HCT116 (cell line): ENCODE measurements around the gene CPLX4.

Source experiments
- JUND ChIP-seq: IDR thresholded peaks from 2 replicates; pipeline ENCODE4 v1.6.1; 2012
- POLR2A ChIP-seq: IDR thresholded peaks from 2 replicates; pipeline ENCODE4 v1.7.0; 2011; ENCODE audit warnings: borderline replicate concordance; ENCODE audit not compliant: insufficient read depth, insufficient read length; ENCODE audit errors: extremely low read depth
- TCF7L2 ChIP-seq: IDR thresholded peaks from 2 replicates; pipeline ENCODE4 v1.7.0; 2011; ENCODE audit warnings: borderline replicate concordance, inconsistent platforms; ENCODE audit not compliant: insufficient read depth, insufficient read length; ENCODE audit errors: extremely low read depth
- TF ChIP-seq, protein P1 (sequence below), 3 experiments: fragments of 200-600 bp in 1 of 3; sonication (generic) in 1 of 3; IDR thresholded peaks in 2 of 3; conservative IDR thresholded peaks in 1 of 3; 2 replicates each; pipeline ENCODE4 v1.5.1; 2012 to 2017; ENCODE audit warnings: low read depth in 2 of 3, low read length in 2 of 3, antibody characterized with exemption in 1 of 3, borderline replicate concordance in 1 of 3, control low read depth in 1 of 3, mild to moderate bottlenecking in 1 of 3, mixed read lengths in 1 of 3, mixed run types in 1 of 3, moderate library complexity in 1 of 3; ENCODE audit not compliant: insufficient read depth in 1 of 3

DNA sequence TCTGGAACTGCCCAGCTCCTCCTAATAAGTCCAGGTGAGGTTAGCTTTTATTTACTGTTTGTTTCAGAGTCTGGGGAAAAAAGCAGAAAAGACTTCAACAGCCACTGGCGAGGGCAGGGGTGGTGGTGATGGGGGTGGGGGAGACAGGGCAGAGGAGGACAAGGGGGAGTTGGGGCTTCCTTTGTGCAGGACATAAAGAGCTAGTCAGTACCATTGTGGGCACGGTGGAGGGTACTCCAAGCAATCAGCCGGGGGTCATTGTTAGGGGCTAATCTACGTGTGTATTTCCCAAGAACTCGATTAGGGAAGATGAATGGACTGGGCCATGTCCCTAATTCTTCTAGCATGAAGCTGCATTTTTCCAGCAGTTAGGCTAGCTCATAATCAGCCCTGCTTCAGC, 42.4 kb downstream of the CPLX4 start:
- TF ChIP-seq, protein P1, sequence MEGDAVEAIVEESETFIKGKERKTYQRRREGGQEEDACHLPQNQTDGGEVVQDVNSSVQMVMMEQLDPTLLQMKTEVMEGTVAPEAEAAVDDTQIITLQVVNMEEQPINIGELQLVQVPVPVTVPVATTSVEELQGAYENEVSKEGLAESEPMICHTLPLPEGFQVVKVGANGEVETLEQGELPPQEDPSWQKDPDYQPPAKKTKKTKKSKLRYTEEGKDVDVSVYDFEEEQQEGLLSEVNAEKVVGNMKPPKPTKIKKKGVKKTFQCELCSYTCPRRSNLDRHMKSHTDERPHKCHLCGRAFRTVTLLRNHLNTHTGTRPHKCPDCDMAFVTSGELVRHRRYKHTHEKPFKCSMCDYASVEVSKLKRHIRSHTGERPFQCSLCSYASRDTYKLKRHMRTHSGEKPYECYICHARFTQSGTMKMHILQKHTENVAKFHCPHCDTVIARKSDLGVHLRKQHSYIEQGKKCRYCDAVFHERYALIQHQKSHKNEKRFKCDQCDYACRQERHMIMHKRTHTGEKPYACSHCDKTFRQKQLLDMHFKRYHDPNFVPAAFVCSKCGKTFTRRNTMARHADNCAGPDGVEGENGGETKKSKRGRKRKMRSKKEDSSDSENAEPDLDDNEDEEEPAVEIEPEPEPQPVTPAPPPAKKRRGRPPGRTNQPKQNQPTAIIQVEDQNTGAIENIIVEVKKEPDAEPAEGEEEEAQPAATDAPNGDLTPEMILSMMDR (IDR thresholded peaks at IDR 0.05 in 2 of 3, conservative IDR thresholded peaks at IDR 0.05 in 1 of 3; ENCODE audit: borderline replicate concordance in 1 of 3, insufficient read depth in 1 of 3, low read depth in 2 of 3, low read length in 2 of 3) = no peak
- TF ChIP-seq JUND = no peak
- no peak for TF ChIP-seq POLR2A
- TF ChIP-seq TCF7L2 = no peak
